ENCODE measurements around the gene RXRA.

GRCh38 chr9:134380542-134381271 is 54.5 kb downstream of the RXRA start:
- TF ChIP-seq CTCF (IDR thresholded peaks at IDR 0.05) (no peak), POLR2A (IDR thresholded peaks at IDR 0.05) (no peak)

Measured in adrenal gland (tissue), 5 donors.